ENCODE data around the gene TP53TG5.

Gene TP53TG5

DNA sequence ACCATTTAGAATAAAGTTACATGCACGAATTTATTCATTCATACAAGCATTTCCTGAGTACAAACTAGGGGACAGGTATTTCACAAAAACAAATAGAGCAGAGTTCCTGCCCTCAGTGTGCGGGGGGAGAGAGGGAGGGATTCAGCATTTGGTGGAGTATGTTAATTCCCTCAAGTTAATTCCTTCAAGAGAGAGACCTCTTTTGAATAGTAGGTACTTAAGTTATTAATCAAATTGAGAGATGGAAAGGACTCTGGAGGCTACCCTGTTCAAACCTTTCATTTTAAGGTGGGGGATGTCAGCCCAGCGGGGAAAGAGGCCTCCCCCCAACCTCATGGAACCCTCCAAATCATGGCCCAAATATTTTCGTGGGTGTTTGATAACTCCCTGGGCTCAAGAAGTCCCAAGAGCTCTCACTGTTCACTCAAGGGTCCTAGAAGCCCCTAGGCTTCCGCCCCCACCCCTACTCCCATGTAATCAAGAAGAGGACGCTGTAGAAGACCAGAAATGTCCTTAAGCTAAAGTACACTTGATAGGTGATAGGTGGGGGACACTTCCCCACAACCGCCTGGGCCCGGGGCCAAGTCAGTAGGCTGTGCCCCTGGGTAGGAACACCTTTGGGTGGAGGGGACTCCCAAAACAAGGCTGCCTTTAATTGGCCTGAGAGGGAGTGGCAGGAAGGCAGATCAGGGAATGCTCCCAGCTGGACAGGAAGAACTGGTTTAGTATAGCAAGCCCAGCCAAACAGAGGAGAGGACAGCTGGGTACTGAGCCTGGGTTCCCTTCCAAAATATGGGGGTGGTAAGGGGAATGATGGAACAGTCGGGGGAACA lies 32.8 kb downstream of the TP53TG5 start:
- DNase-seq (ENCODE audit: low read depth), result no peak

DNA sequence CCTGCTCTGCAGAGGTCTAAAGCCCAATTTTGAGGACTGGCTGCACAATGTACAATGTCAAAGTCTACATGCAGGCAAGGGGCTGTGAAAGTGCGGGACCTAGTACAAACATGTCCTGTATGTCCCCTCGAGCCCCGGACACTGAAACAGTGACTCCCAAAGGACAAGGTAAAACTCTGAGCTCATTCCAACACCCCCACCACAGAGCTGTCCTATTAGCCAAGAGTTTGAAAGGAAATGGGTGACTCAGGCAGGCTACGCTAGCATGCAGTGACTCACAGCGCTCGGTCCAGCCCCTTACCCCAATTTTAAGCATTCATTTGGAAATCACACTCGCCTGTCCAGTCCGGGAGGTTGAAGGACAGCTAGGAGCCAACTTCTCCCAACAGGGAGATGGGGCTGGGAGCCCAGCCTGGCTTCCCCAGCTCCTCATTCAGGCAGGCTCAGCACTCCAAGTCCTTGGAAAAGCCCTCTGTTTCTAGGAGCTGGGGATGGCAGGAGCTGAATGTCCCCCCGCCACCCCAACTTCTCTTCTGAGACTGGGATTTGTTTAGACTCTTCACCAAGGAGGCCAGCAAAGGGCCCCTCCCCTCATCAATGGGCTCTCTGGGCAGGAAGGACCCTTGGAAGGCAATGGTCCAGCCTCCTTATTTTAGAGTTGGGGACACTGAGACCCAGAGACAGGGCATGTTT lies 33.8 kb downstream of the TP53TG5 start:
- DNase-seq (ENCODE audit: low read depth), result no peak

DNA sequence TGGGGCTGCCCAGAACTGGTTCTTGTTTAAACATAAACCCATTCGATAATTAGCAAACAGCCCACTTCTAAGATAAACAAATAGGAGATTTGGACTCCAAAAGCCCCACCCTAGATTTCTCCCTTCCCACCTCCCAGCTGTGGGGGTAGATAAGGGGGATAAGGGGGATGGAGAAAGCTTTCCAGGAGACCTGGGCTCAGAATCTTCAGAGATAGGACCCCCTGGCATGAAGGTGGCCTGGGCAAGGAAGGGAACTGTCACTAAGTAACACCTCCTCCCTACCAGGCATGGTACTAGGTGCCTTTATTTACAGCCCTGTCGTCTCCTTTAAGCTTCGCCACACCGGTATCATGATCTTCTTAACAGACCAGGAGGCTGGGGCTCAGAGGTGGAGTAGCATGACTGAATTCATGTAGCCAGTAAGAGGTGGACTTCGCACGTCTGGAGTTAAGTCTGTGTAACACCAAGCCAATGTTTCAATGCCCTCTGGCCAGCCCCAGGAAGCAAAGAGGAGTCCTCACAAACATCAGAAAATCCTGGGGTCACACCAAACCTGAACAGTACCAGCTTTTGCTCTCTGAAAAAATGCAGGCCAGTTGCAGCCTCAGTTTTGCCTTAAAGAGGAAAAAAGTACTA lies 34.5 kb downstream of the TP53TG5 start:
- DNase-seq (ENCODE audit: low read depth), result no peak

- DNase-seq (ENCODE audit: low read depth), result no peak
These were observed 35.1 kb downstream of the TP53TG5 start for GRCh38 chr20:45342855-45343531.

GRCh38 chr20:45341939-45342854 lies 35.9 kb downstream of the TP53TG5 start:
- DNase-seq (ENCODE audit: low read depth), result no peak

DNA sequence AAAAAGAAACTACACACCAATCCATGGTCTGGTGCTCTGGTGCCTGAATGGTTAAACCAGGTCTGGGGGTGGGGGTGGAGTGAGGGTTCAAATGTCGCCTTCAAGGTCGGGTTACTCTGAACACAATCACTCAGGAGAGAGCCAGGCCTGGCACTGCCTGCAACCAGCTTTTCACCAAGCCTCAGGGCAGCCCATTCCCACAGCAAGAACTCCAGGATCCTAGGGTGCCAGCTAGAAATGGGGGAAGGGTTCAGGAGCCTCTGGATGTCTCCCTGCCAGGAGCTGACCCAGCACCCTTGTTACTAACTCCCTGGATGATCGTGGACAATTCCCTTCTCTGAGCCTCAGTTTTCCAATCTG lies 36.6 kb downstream of the TP53TG5 start:
- no peak for DNase-seq (ENCODE audit: low read depth)

DNA sequence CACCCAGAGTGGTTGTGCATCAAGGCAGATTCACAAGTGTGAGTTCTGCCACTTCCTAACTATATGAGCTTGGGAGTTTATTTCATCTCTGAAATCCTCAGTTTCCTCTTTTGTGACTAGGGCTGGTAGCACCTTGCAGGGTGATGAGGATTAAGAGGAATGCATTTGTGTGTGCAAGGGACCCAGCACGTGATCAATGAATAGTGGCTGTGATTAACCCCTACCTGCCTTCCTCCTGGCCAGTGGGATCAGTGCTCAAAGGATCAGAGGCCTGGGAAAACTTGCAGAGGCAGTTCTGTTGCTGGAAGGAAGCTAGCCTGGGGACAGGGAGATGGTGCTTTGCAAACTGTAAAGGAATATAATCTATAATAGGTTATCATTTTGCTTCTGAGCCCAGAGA lies 37.2 kb downstream of the TP53TG5 start:
- no peak for DNase-seq (ENCODE audit: low read depth)

DNA sequence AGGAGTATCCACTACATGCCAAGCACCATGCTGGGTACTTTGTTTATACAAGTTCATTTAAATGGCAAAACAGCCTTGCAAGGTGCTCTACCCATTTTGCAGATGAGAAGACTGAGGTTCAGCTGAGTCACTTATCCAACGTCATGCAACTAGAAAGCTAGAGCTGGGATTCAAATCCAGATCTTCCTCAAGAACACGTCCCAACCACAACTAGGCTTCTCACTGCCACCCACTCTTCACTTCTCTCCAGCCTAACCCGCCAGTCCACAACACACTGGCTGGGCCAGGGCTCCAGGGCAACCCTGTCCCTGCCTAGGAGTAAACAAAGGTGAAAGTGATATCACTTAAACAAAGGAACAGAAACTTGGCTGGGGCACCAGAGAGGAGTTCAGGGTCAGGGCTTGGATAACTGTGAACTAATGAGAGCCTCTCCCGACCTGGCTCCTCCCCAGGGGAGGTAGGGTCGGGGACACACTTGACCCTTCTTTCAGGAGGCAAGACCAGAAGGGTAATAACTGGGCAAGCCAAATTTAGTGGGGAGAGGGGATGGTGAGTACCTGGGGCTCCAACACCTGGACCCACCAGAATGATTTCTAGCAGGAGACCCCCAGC lies 37.8 kb downstream of the TP53TG5 start:
- DNase-seq (ENCODE audit: low read depth), result no peak

DNA sequence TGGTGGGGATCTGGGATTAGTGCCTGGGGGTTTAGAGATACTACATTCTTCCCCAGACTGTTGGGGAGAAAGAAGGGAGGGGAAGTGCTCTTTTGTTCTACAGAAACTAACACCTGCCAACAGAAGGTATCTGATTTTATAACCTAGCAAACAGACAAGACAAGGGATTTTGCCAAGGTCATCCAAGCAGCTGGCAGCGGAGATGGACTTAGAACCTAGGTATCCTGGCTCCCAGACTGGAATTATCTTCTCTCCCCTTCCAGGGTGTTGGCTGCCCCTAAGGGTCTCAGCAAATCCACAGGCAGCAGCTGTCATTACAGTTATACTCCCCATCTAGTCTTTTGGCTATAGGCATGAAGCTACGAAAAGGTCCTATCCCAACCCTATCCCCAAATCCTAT lies 38.3 kb downstream of the TP53TG5 start:
- no peak for DNase-seq (ENCODE audit: low read depth)

DNA sequence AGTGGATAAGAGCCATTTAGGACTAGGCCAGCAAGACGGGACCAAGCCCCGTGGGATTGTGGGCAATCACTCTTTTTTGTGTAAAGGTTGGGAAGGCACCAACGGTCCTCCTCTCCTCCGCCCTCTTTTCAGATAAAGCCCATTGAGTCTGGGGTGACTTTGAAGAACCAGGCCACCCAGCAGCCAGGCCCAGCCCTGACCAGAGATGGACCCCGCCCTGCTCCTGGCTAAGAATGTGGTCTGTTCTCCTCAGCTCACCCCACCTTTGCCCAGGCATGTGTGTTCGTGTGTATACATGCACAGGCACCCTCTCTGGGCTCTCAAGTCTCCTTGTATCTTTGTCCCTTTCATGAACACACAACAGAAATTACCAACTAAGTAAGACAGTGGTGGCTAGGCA lies 39.0 kb downstream of the TP53TG5 start:
- DNase-seq (ENCODE audit: low read depth), result no peak

DNA sequence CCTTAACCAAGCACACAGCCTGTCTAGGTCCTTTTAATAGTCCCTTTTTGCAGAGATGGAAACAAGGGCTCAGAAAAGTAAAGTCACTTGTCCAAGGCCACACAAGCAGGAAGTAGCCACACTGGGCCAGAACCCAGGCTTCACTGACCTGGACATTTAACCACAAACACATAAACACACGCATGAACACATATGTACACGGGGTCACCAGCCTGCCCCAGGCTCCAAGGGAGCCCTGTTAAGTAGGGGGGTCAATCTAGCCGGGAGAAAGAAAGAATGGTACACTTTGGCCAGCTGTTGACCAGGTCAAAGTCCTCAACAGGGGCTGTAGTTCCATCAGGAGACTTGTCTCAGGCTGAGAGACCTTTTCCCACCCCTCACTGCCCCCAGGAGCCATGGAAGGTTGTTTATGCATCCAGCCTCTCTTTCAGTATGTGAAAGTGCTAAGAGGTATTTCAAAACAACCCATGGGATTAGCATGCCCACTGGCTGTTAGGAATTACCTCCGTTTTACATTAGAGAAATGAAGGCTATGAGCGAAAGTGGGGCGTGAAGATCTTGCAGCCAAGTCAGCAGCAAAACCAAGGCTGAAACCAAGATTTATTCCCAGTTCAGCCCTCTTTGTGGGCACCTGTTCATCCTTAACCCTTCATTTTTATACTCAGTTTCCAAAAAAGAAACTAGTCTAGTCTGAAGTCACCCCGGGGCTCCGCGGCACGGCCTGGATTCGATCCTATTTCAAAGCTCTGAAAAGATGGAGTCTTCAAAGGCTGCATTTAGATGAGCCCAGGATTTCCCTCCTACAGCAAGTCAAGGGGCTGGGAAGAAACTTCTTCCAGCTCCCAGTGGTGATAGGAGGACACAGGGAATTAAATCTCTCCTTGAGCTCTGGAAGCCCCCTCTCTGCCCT lies 39.7 kb downstream of the TP53TG5 start:
- DNase-seq (ENCODE audit: low read depth), result no peak

DNA sequence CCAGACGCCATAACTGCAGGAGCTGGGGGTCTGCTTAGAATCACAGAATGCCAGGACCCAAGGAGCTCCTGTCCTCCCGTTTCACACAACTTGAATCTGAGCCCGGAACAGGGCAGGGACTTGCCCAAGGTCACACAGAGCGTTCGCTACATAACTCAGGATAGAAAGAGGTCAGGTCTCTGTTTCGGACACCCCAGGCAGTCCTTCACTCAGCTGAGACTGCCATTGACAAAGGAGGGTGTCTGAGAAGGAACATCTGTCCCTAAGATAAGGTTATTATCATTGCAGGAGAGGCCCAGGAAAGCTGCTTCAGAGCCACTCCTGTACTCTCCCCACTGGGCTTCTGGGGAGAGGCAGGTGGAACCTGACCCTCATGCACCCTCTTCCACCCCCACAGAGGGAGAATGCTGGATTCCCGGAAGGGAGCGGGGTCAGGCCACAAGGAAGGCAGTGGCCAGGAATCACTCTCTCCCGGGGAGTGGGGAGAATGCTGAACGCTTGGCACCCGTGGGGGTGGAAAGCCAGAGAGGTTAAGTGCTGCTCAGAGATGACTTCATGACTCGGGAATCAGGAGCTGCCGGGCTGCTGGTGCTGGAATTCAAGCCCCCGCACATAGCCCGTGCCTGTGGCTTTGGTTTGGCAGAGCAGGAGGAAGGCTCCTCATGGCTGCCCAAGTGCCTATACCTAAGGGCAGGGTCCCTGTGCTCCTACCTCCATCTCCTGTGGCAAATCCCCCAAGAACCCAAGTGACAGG lies 40.6 kb downstream of the TP53TG5 start:
- DNase-seq (ENCODE audit: low read depth), result no peak

DNA sequence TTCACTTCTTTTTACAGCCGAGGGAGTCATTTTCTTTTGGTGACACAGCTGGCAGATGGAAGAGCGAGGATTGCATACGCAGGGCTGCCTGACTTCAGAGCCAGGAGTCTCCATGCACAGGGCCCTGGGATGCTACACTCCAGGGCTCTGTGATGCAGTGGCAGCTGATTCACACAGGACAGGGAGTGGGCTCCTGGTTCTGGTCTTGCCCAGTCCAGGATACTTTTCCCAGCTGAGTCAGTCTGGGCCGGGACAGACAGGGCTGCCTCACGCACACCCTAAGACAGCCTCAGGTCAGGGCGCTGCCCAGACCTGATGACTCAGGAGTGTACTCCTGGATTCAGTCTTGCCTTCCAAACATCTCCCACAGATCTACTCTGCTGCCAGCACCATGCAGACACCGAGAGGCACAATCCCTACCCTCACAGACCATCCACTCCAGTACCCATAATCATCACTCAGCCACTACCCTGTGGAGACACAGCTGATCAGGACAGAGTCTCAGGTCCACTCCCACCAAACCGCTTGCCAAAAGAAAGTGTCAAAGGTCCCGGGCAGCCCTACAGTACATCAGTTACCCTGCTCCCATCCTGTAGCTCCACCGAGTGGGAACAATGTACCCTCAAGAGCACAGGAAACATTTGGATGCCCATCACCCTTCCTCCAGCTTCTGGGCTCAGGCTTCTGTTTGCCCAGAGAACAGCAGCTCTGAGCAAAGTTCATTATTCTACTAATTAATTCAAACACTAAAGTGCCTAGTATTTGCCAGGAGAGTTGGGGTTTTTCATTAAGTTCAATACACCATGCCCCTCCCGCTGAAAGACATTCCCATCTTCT lies 41.4 kb downstream of the TP53TG5 start:
- DNase-seq (ENCODE audit: low read depth), result no peak

GRCh38 chr20:45330476-45330875 lies 47.6 kb downstream of the TP53TG5 start:
- DNase-seq (ENCODE audit: low read depth), result no peak

DNA sequence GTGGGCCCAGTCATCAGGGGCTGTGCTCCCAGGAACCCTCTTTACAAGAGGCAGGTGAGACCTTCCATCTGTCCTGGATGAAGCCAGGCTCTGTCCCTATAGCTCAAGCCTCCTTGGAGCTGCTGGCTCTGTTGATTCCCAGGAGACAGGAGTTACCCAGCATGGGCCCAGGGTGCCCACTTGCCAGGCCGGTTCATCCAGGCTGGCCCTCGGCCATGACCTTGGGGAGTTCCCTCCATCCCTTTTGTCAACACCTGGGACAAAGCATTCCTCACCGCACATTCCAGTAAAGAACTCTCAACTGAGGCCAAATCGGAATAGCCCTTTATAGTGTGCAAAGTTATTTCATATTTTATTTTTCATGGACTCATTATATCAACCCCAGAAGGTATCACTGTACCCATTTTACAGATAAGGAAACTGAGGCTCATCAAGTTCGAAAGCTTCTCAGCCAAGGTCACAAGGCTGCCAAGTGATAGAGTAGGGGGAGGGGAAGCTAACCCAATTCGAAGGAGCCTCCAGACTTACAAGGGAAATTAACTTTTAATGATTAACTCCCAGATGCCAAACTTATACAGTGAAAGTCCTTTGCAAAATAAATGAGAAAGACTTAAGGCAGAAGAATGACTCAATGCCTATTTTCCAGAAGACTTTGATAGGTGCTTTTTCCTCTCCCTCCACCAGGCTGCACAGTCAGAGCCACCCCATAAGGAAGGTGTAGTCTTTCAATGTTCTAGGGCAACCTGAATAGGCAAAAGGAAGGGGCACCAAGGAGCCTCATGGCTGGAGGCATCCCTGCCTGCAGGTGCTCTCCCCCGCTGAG lies 48.4 kb downstream of the TP53TG5 start:
- no peak for DNase-seq (ENCODE audit: low read depth)

- DNase-seq (ENCODE audit: low read depth), result no peak
These were observed 49.7 kb downstream of the TP53TG5 start for GRCh38 chr20:45328451-45328850.

DNA sequence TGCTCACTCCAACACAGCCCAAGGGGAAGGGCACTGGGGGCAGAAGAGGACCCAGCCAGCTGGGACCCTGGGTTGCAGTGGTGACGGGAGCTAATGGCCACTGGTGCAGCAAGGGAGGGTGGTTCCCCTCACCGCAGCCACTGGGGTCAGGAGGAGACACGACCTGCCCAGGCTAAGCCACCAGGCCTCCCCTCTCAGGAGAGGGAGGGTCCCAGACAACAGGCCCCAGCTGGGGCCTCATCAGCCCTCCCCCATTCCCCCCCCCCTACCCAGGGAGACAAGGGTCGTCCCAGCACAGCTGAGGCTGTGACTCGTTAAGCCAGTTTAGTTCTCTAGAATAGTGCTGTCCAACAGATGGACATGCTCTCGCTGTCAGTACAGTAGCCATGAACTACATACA lies 52.8 kb downstream of the TP53TG5 start:
- no peak for DNase-seq (ENCODE audit: low read depth)
